HepG2 (cell line): ENCODE data around the gene IFI30. TPM values are rescaled to one million over a fixed set of nuclear protein-coding genes. Genes with fewer than 3 reads are reported as not detected.

Experiments
- CCDC6 ChIP-seq: sonication (generic); formaldehyde crosslinking; IDR thresholded peaks from 2 replicates; pipeline ENCODE4 v1.8.1; 2022; ENCODE audit warnings: mild to moderate bottlenecking, missing genetic modification reagents, moderate library complexity
- CENPBD1 ChIP-seq: sonication (generic); formaldehyde crosslinking; IDR thresholded peaks from 2 replicates; pipeline ENCODE4 v1.8.0; 2022; ENCODE audit warnings: missing genetic modification reagents, low read depth, mild to moderate bottlenecking, borderline replicate concordance
- HNRNPH1 ChIP-seq: fragments of 200-400 bp; formaldehyde crosslinking; optimal IDR thresholded peaks from 2 replicates; pipeline ENCODE3; 2017; ENCODE audit warnings: mild to moderate bottlenecking, low read depth, low read length
- KDM5B ChIP-seq: sonication (generic); formaldehyde crosslinking; IDR thresholded peaks from 2 replicates; pipeline ENCODE4 v1.4.0; 2020; ENCODE audit warnings: missing genetic modification reagents, mild to moderate bottlenecking, borderline replicate concordance
- MIER3 ChIP-seq: IDR thresholded peaks from 2 replicates; pipeline ENCODE4 v1.6.1; 2016; ENCODE audit warnings: missing compliant biosample characterization, borderline replicate concordance
- RFX1 ChIP-seq: fragments of 450-650 bp; IDR thresholded peaks from 2 replicates; pipeline ENCODE4 v1.6.1; 2017
- SSRP1 ChIP-seq: IDR thresholded peaks from 2 replicates; pipeline ENCODE4 v1.6.1; 2016; ENCODE audit warnings: control low read depth
- ZFP62 ChIP-seq: sonication (generic); formaldehyde crosslinking; IDR thresholded peaks from 2 replicates; pipeline ENCODE4 v1.4.0; 2020; ENCODE audit warnings: missing genetic modification reagents
- polyA plus RNA-seq, 8 experiments: library from polyadenylated mRNA; depleted of rRNA in 3 of 8; stranded (reverse) in 7 of 8; unstranded in 1 of 8; fragments of >200 nt; fragmentation: Illumina TruSeq in 4 of 8; extraction: Trizol in 4 of 8; gene quantifications; 2 replicates each; pipeline versions ENCODE4 v1.2.1 to v1.2.3, GENCODE V29; 2011 to 2016; ENCODE audit warnings: low read depth in 4 of 8, missing spikeins in 1 of 8, mixed read lengths in 1 of 8; ENCODE audit not compliant: insufficient read depth in 1 of 8
- total RNA-seq, 5 experiments: library from RNA; depleted of rRNA; stranded (reverse); fragments of >200 nt; fragmentation: Illumina TruSeq; extraction: Trizol; gene quantifications; 2 replicates each; pipeline ENCODE4 v1.2.3, GENCODE V29; 2016; ENCODE audit warnings: low read depth in 1 of 5
- TF ChIP-seq, protein P1 (sequence below), 2 experiments: fragments of 450-650 bp in 1 of 2; sonication (generic) in 1 of 2; formaldehyde crosslinking in 1 of 2; IDR thresholded peaks; 2 replicates each; pipeline versions ENCODE4 v1.6.1 to v1.8.0; 2016 to 2022; ENCODE audit warnings: antibody characterized with exemption in 1 of 2, mild to moderate bottlenecking in 1 of 2, missing genetic modification reagents in 1 of 2
- TF ChIP-seq, protein P2 (sequence below): sonication (generic); formaldehyde crosslinking; IDR thresholded peaks from 2 replicates; pipeline ENCODE4 v1.4.0; 2020; ENCODE audit warnings: missing genetic modification reagents, mild to moderate bottlenecking, borderline replicate concordance
- TF ChIP-seq, protein P3 (sequence below): sonication (generic); formaldehyde crosslinking; IDR thresholded peaks from 2 replicates; pipeline ENCODE4 v1.8.0; 2022; ENCODE audit warnings: missing genetic modification reagents, mild to moderate bottlenecking, moderate library complexity, borderline replicate concordance

IFI30 gene
- total and polyA plus RNA-seq, 2 of the 13 experiments (the other 11 are each of a cell fraction or from before 2014, with no cell fraction given): 25.0 to 79.4 TPM

- TF ChIP-seq, protein P1, sequence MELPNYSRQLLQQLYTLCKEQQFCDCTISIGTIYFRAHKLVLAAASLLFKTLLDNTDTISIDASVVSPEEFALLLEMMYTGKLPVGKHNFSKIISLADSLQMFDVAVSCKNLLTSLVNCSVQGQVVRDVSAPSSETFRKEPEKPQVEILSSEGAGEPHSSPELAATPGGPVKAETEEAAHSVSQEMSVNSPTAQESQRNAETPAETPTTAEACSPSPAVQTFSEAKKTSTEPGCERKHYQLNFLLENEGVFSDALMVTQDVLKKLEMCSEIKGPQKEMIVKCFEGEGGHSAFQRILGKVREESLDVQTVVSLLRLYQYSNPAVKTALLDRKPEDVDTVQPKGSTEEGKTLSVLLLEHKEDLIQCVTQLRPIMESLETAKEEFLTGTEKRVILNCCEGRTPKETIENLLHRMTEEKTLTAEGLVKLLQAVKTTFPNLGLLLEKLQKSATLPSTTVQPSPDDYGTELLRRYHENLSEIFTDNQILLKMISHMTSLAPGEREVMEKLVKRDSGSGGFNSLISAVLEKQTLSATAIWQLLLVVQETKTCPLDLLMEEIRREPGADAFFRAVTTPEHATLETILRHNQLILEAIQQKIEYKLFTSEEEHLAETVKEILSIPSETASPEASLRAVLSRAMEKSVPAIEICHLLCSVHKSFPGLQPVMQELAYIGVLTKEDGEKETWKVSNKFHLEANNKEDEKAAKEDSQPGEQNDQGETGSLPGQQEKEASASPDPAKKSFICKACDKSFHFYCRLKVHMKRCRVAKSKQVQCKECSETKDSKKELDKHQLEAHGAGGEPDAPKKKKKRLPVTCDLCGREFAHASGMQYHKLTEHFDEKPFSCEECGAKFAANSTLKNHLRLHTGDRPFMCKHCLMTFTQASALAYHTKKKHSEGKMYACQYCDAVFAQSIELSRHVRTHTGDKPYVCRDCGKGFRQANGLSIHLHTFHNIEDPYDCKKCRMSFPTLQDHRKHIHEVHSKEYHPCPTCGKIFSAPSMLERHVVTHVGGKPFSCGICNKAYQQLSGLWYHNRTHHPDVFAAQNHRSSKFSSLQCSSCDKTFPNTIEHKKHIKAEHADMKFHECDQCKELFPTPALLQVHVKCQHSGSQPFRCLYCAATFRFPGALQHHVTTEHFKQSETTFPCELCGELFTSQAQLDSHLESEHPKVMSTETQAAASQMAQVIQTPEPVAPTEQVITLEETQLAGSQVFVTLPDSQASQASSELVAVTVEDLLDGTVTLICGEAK (IDR thresholded peaks at IDR 0.05): no peak
- TF ChIP-seq, protein P1 (CRISPR knock-in tag; IDR thresholded peaks at IDR 0.05): no peak
- TF ChIP-seq MIER3 (CRISPR knock-in tag) (peak; percentile 16; the same call in 1 of the 2 replicates), KDM5B (CRISPR knock-in tag) (peak; percentile 71), SSRP1 (CRISPR knock-in tag) (no peak), RFX1 (peak; percentile 16; the same call in 1 of the 2 replicates), ZFP62 (CRISPR knock-in tag) (no peak), HNRNPH1 (no peak), CENPBD1 (CRISPR knock-in tag) (no peak), CCDC6 (CRISPR knock-in tag) (0 out of 2 replicates have a peak, but pooled peaks have one; percentile 38)
- TF ChIP-seq, protein P2, sequence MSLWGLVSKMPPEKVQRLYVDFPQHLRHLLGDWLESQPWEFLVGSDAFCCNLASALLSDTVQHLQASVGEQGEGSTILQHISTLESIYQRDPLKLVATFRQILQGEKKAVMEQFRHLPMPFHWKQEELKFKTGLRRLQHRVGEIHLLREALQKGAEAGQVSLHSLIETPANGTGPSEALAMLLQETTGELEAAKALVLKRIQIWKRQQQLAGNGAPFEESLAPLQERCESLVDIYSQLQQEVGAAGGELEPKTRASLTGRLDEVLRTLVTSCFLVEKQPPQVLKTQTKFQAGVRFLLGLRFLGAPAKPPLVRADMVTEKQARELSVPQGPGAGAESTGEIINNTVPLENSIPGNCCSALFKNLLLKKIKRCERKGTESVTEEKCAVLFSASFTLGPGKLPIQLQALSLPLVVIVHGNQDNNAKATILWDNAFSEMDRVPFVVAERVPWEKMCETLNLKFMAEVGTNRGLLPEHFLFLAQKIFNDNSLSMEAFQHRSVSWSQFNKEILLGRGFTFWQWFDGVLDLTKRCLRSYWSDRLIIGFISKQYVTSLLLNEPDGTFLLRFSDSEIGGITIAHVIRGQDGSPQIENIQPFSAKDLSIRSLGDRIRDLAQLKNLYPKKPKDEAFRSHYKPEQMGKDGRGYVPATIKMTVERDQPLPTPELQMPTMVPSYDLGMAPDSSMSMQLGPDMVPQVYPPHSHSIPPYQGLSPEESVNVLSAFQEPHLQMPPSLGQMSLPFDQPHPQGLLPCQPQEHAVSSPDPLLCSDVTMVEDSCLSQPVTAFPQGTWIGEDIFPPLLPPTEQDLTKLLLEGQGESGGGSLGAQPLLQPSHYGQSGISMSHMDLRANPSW (CRISPR knock-in tag): 0 out of 2 replicates have a peak, but pooled peaks have one; percentile 74
- TF ChIP-seq, protein P3, sequence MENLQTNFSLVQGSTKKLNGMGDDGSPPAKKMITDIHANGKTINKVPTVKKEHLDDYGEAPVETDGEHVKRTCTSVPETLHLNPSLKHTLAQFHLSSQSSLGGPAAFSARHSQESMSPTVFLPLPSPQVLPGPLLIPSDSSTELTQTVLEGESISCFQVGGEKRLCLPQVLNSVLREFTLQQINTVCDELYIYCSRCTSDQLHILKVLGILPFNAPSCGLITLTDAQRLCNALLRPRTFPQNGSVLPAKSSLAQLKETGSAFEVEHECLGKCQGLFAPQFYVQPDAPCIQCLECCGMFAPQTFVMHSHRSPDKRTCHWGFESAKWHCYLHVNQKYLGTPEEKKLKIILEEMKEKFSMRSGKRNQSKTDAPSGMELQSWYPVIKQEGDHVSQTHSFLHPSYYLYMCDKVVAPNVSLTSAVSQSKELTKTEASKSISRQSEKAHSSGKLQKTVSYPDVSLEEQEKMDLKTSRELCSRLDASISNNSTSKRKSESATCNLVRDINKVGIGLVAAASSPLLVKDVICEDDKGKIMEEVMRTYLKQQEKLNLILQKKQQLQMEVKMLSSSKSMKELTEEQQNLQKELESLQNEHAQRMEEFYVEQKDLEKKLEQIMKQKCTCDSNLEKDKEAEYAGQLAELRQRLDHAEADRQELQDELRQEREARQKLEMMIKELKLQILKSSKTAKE: no peak
Observed at GRCh38 chr19:18152817-18153555, 20.6 kb upstream of the IFI30 start, which contains the start of gene PIK3R2 (continued).
